Naive thymus-derived CD4-positive, alpha-beta T cell (primary cell): ENCODE results near the gene FHIT. TPM values are rescaled to one million over a fixed set of nuclear protein-coding genes. Genes with fewer than 3 reads are reported as not detected.

Experiments
- ATAC-seq: fragments of 150-1000 bp; cut with Tn5 transposase; 2 replicates; pipeline ENCODE4 v1.10.0; 2021; ENCODE audit warnings: mild to moderate bottlenecking, moderate library complexity
- CTCF ChIA-PET: fragments of 350-600 bp; sonication (Branson Sonifier 250); formaldehyde crosslinking; loops from one replicate; lab custom pipeline; 2021; ENCODE audit warnings: antibody characterized with exemption; lab: Charles Lee
- POLR2A ChIA-PET: fragments of 350-600 bp; sonication (Branson Sonifier 250); formaldehyde crosslinking; loops from one replicate; lab custom pipeline; 2021; ENCODE audit warnings: antibody characterized with exemption, inconsistent platforms; lab: Charles Lee
- DNase-seq, 9 donors: peaks; one replicate each; pipeline versions ENCODE4 v3.0.0 to v3.0.0-alpha.2; 2020 to 2022; ENCODE audit warnings: mixed read lengths in 1 of 9
- H3K27ac ChIP-seq: one replicate; pipeline ENCODE4 v1.7.0; 2013; ENCODE audit warnings: mild to moderate bottlenecking, low read depth, low read length, moderate library complexity
- H3K27me3 ChIP-seq, 2 donors: one replicate each; pipeline ENCODE4 v1.7.0; 2013; ENCODE audit warnings: low read length in 2 of 2, mild to moderate bottlenecking in 2 of 2, moderate library complexity in 2 of 2; ENCODE audit not compliant: control insufficient read depth in 2 of 2, insufficient read depth in 2 of 2
- H3K36me3 ChIP-seq, 3 experiments: 1 replicate in 2 of 3; 2 replicates in 1 of 3; pipeline ENCODE4 v1.7.0; 2013; ENCODE audit warnings: low read length in 3 of 3, mild to moderate bottlenecking in 3 of 3, moderate library complexity in 1 of 3; ENCODE audit not compliant: insufficient read depth in 3 of 3, control insufficient read depth in 2 of 3
- H3K4me1 ChIP-seq, 2 donors: one replicate each; pipeline ENCODE4 v1.7.0; 2013; ENCODE audit warnings: low read length in 2 of 2, mild to moderate bottlenecking in 2 of 2, moderate library complexity in 1 of 2; ENCODE audit not compliant: control insufficient read depth in 2 of 2, insufficient read depth in 2 of 2
- H3K4me3 ChIP-seq: 2 replicates; pipeline ENCODE4 v1.7.0; 2013; ENCODE audit warnings: mild to moderate bottlenecking, low read length
- H3K9me3 ChIP-seq, 3 experiments: 1 replicate in 2 of 3; 2 replicates in 1 of 3; pipeline ENCODE4 v1.7.0; 2013; ENCODE audit warnings: low read length in 3 of 3; ENCODE audit not compliant: control insufficient read depth in 2 of 3
- H3K27ac Mint-ChIP-seq, 9 donors: one replicate each; pipeline ENCODE4 v1.8.0; 2020 to 2022; ENCODE audit warnings: mixed read lengths in 9 of 9, mild to moderate bottlenecking in 8 of 9, moderate library complexity in 5 of 9, inconsistent platforms in 2 of 9
- H3K27me3 Mint-ChIP-seq, 5 donors: one replicate each; pipeline ENCODE4 v1.8.0; 2021 to 2022; ENCODE audit warnings: mixed read lengths in 5 of 5, mild to moderate bottlenecking in 1 of 5
- H3K36me3 Mint-ChIP-seq, 5 donors: one replicate each; pipeline ENCODE4 v1.8.0; 2020 to 2022; ENCODE audit warnings: mixed read lengths in 5 of 5, mild to moderate bottlenecking in 3 of 5, inconsistent platforms in 1 of 5
- H3K4me1 Mint-ChIP-seq, 7 donors: one replicate each; pipeline ENCODE4 v1.8.0; 2020 to 2022; ENCODE audit warnings: mixed read lengths in 7 of 7, mild to moderate bottlenecking in 3 of 7, inconsistent platforms in 1 of 7
- H3K4me3 Mint-ChIP-seq, 10 donors: one replicate each; pipeline ENCODE4 v1.8.0; 2020 to 2022; ENCODE audit warnings: mild to moderate bottlenecking in 10 of 10, mixed read lengths in 10 of 10, moderate library complexity in 6 of 10, inconsistent platforms in 2 of 10
- H3K9me3 Mint-ChIP-seq, 11 donors: one replicate each; pipeline ENCODE4 v1.8.0; 2020 to 2022; ENCODE audit warnings: mixed read lengths in 11 of 11, mild to moderate bottlenecking in 4 of 11, inconsistent platforms in 1 of 11, moderate library complexity in 1 of 11
- intact Hi-C, 2 donors: fragments of 100-400 bp; cut with micrococcal nuclease; formaldehyde crosslinking; loops; one replicate each; pipeline ENCODE4 v1.15.1; 2023
- polyA plus RNA-seq, 2 donors: library from polyadenylated mRNA; unstranded; fragments of 300-500 nt; fragmentation: Illumina TruSeq; gene quantifications; one replicate each; pipeline ENCODE4 v1.2.3, GENCODE V29; 2021
- total RNA-seq, 6 experiments: library from RNA in 5 of 6; stranded (reverse) in 5 of 6; gene quantifications; 1 replicate in 5 of 6; 2 replicates in 1 of 6; pipeline ENCODE4 v1.2.3 and lab custom pipeline; 2021 to 2026

The FHIT gene
- total and polyA plus RNA-seq, 7 experiments from 2014 or later, result 51.2 to 230 (median 152) TPM

GRCh38 chr3:59752925-59753324, 1498.3 kb downstream of the FHIT start:
- H3K4me1 ChIP-seq, result peaks cover 0 to 48% of the 10 kb centered on the region in 2 donors
- intact Hi-C loops, result loop anchor here in 1 of 2 donors (1.0 kb wide), 1 partner anchor 9 kb away; no protein-coding TSS in a partner anchor

GRCh38 chr3:59751606-59752005, 1499.6 kb downstream of the FHIT start:
- Histone ChIP-seq H3K4me3 (no peak overlapping the region), H3K9me3 (no peaks in the 10 kb centered on the region), H3K36me3 (peaks cover 0 to 39% (median 6%) of the 10 kb centered on the region in 3 experiments), H3K4me1 (peaks cover 0 to 34% of the 10 kb centered on the region in 2 donors), H3K27me3 (no peaks in the 10 kb centered on the region), H3K27ac (no peak overlapping the region)
- H3K4me3 Mint-ChIP-seq, result peak overlapping the region in 2 of 10 donors; percentile 20 to 30
- ChIA-PET POLR2A (no interaction called here), CTCF (no interaction called here)
- peaks cover 34 to 69% (median 60%) of the 10 kb centered on the region in 5 donors for H3K36me3 Mint-ChIP-seq
- H3K27ac Mint-ChIP-seq, result peak overlapping the region in 6 of 9 donors; percentile 32 to 80 (median 60)
- ATAC-seq (no peak), DNase-seq (no peak)
- intact Hi-C loops, result no loop called here
- H3K9me3 Mint-ChIP-seq, result peaks cover 0 to 13% (median 3%) of the 10 kb centered on the region in 11 donors
- peaks cover 27 to 69% (median 56%) of the 10 kb centered on the region in 7 donors for H3K4me1 Mint-ChIP-seq
- no peaks in the 10 kb centered on the region for H3K27me3 Mint-ChIP-seq

More at GRCh38 chr3:59752925-59753324, 1498.3 kb downstream of the FHIT start:
- no peak for DNase-seq
- ATAC-seq, result no peak
- Mint-ChIP-seq H3K36me3 (peaks cover 29 to 56% (median 51%) of the 10 kb centered on the region in 5 donors), H3K4me1 (peaks cover 29 to 82% (median 67%) of the 10 kb centered on the region in 7 donors), H3K27ac (peak overlapping the region in 8 of 9 donors; percentile 4 to 80 (median 38)), H3K9me3 (peaks cover 0 to 10% (median 0%) of the 10 kb centered on the region in 11 donors), H3K4me3 (peak overlapping the region in 6 of 10 donors; percentile 13 to 69 (median 32)), H3K27me3 (no peaks in the 10 kb centered on the region)
- Histone ChIP-seq H3K4me3 (no peak overlapping the region), H3K9me3 (no peaks in the 10 kb centered on the region), H3K36me3 (peaks cover 0 to 25% (median 3%) of the 10 kb centered on the region in 3 experiments), H3K27ac (no peak overlapping the region), H3K27me3 (no peaks in the 10 kb centered on the region)
- ChIA-PET POLR2A (interaction anchor here (0.6 kb wide), 1 partner anchor 121 kb away, joined by 3 read pairs; no protein-coding TSS in a partner anchor), CTCF (no interaction called here)

- H3K27me3 Mint-ChIP-seq, result no peaks in the 10 kb centered on the region
- CTCF ChIA-PET, result no interaction called here
- Histone ChIP-seq H3K36me3 (peaks cover 0 to 40% (median 9%) of the 10 kb centered on the region in 3 experiments), H3K4me3 (no peak overlapping the region), H3K9me3 (no peaks in the 10 kb centered on the region), H3K27ac (no peak overlapping the region), H3K27me3 (no peaks in the 10 kb centered on the region), H3K4me1 (peaks cover 0 to 23% of the 10 kb centered on the region in 2 donors)
- POLR2A ChIA-PET, result interaction anchor here (0.8 to 1.0 kb wide), 2 partner anchors 9 to 299 kb away, joined by 3 read pairs; no protein-coding TSS in a partner anchor
- peaks cover 0 to 13% (median 3%) of the 10 kb centered on the region in 11 donors for H3K9me3 Mint-ChIP-seq
- no peak for ATAC-seq
- no peak for DNase-seq
- intact Hi-C loops, result no loop called here
- H3K36me3 Mint-ChIP-seq, result peaks cover 34 to 79% (median 70%) of the 10 kb centered on the region in 5 donors
- peaks cover 24 to 57% (median 47%) of the 10 kb centered on the region in 7 donors for H3K4me1 Mint-ChIP-seq
- no peak overlapping the region for H3K4me3 Mint-ChIP-seq
- peak overlapping the region in 8 of 9 donors; percentile 1 to 80 (median 25) for H3K27ac Mint-ChIP-seq
Measured at GRCh38 chr3:59750391-59750790, 1500.9 kb downstream of the FHIT start.

GRCh38 chr3:59749291-59749690, 1502.0 kb downstream of the FHIT start:
- Histone ChIP-seq H3K4me1 (peaks cover 0 to 12% of the 10 kb centered on the region in 2 donors), H3K4me3 (no peak overlapping the region), H3K27me3 (no peaks in the 10 kb centered on the region), H3K36me3 (peaks cover 0 to 40% (median 9%) of the 10 kb centered on the region in 3 experiments), H3K27ac (no peak overlapping the region), H3K9me3 (no peaks in the 10 kb centered on the region)
- DNase-seq (no peak), ATAC-seq (no peak)
- Mint-ChIP-seq H3K27me3 (no peaks in the 10 kb centered on the region), H3K4me3 (no peak overlapping the region), H3K27ac (peak overlapping the region in 4 of 9 donors; percentile 14 to 80 (median 26)), H3K4me1 (peaks cover 17 to 46% (median 37%) of the 10 kb centered on the region in 7 donors), H3K9me3 (peaks cover 0 to 13% (median 3%) of the 10 kb centered on the region in 11 donors), H3K36me3 (peaks cover 34 to 89% (median 75%) of the 10 kb centered on the region in 5 donors)
- ChIA-PET CTCF (no interaction called here), POLR2A (no interaction called here)
- intact Hi-C loops, result loop anchor here in 1 of 2 donors (10.0 kb wide), 1 partner anchor 304 kb away; no protein-coding TSS in a partner anchor

- Histone ChIP-seq H3K27me3 (no peaks in the 10 kb centered on the region), H3K4me3 (no peak overlapping the region), H3K27ac (no peak overlapping the region), H3K4me1 (no peaks in the 10 kb centered on the region), H3K9me3 (no peaks in the 10 kb centered on the region), H3K36me3 (peaks cover 0 to 34% (median 9%) of the 10 kb centered on the region in 3 experiments)
- no peak for ATAC-seq
- ChIA-PET CTCF (no interaction called here), POLR2A (interaction anchor here (0.6 kb wide), 1 partner anchor 21 kb away, joined by 3 read pairs; no protein-coding TSS in a partner anchor)
- Mint-ChIP-seq H3K4me3 (no peak overlapping the region), H3K36me3 (peaks cover 27 to 81% (median 68%) of the 10 kb centered on the region in 5 donors), H3K27ac (peak overlapping the region in 2 of 9 donors; percentile 38 to 51), H3K27me3 (peaks cover 0 to 5% (median 0%) of the 10 kb centered on the region in 5 donors), H3K9me3 (peaks cover 0 to 14% (median 5%) of the 10 kb centered on the region in 11 donors), H3K4me1 (peaks cover 3 to 27% (median 13%) of the 10 kb centered on the region in 7 donors)
- intact Hi-C loops, result loop anchor here in 1 of 2 donors (10.0 kb wide), 1 partner anchor 302 kb away; no protein-coding TSS in a partner anchor
- DNase-seq, result no peak
Measured at GRCh38 chr3:59746585-59746984, 1504.7 kb downstream of the FHIT start.

GRCh38 chr3:59737241-59737640, 1514.0 kb downstream of the FHIT start:
- no peak for ATAC-seq
- Mint-ChIP-seq H3K4me3 (no peak overlapping the region), H3K27me3 (peaks cover 0 to 12% (median 0%) of the 10 kb centered on the region in 5 donors), H3K36me3 (peaks cover 0 to 7% (median 5%) of the 10 kb centered on the region in 5 donors), H3K27ac (no peak overlapping the region), H3K9me3 (peaks cover 0 to 7% (median 4%) of the 10 kb centered on the region in 11 donors), H3K4me1 (peaks cover 15 to 27% (median 20%) of the 10 kb centered on the region in 7 donors)
- intact Hi-C loops, result no loop called here
- no peaks in the 10 kb centered on the region for H3K36me3 ChIP-seq
- no peak overlapping the region for H3K27ac ChIP-seq
- POLR2A ChIA-PET, result interaction anchor here (0.5 kb wide), 1 partner anchor 148 kb away, joined by 3 read pairs; no protein-coding TSS in a partner anchor
- H3K27me3 ChIP-seq, result no peaks in the 10 kb centered on the region
- no peak overlapping the region for H3K4me3 ChIP-seq
- CTCF ChIA-PET, result no interaction called here
- H3K4me1 ChIP-seq, result peaks cover 0 to 12% of the 10 kb centered on the region in 2 donors
- H3K9me3 ChIP-seq, result no peaks in the 10 kb centered on the region
- DNase-seq, result no peak
